Measurements from ENCODE around the gene KRTAP15-1. TPM values are rescaled to one million over a fixed set of nuclear protein-coding genes. Genes with fewer than 3 reads are reported as not detected.

The KRTAP15-1 gene, protein sequence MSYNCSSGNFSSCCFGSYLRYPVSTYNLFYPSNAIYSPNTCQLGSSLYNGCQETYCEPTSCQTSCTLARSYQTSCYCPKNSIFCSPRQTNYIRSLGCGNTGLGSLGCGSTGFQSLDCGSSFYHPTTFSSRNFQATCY
- not detected for polyA plus RNA-seq

DNA sequence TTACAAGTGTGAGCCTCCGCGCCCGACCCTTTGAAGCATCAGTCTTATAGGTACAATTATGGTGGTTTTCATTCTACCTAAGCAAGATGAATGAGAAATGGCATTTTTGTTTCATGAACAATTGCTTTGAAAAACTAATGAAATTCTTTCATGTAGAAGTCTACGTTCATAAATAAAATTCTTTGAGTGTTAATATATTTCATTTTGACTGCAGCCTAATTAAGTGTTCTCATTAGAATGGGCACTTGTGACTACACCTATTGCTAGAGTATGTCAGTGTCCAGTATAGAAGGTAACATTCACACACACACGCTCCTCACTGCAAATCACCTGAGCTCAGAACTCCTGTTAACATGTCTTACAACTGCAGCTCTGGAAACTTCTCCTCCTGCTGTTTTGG lies at the start of gene KRTAP15-1:
TSS of gene KRTAP15-1 (plus strand) at position 301 of the 400 bp plus-strand sequence. CDS start at position 354, 53 bp downstream.
- WGBS, 2 donors: 91 to 92% methylated on average over 5 of the region's 5 CpGs
- no peaks in the 10 kb centered on the region for H3K4me1 ChIP-seq (ENCODE audit: control insufficient read depth in 2 of 2, insufficient read depth in 2 of 2, low read length in 1 of 2)
- no peaks in the 10 kb centered on the region for H3K36me3 ChIP-seq (ENCODE audit: control insufficient read depth in 2 of 2, insufficient read depth in 2 of 2, low read length in 1 of 2)
- H3K4me3 ChIP-seq (ENCODE audit: low read depth in 1 of 2, low read length in 2 of 2): no peak within 1 kb of the TSS
- no peak within 1 kb of the TSS for H3K27ac ChIP-seq (ENCODE audit: low read depth in 2 of 2, low read length in 1 of 2)
- no peaks in the 10 kb centered on the region for H3K27me3 ChIP-seq (ENCODE audit: control insufficient read depth in 1 of 2, insufficient read depth in 2 of 2, low read length in 2 of 2)
- H3K9me3 ChIP-seq (ENCODE audit: control insufficient read depth in 2 of 2, insufficient read depth in 1 of 2, low read depth in 1 of 2, low read length in 1 of 2): no peaks in the 10 kb centered on the region

DNA sequence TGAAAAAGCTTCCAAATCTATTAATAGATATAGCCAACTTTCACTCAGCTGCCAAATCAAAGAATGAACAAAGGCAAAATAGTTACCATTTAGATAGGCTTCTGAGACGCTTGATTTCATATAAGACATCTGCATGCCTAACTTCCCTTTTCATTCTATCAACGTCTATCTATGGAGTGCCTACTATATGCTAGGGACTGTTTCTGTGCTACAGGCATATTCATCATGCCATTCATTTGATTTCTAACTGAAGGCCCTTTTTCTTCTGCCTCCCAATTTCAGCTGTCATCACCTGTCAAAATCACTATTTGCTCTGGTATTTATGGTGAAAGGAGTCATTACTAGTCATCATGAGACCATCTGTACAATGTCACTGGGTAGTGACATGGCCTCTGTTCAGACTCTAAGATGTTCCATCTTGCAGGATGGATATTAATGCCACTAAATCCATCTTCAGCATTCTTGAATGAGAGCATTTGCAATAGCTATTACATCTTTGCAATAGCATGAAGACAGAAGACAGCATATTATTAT lies 48.5 kb upstream of the KRTAP15-1 start:
- 54 to 55% methylated on average over 2 of the region's 2 CpGs for WGBS, 2 donors
- no peak overlapping the region for H3K4me3 ChIP-seq (ENCODE audit: low read depth in 1 of 2, low read length in 2 of 2)

DNA sequence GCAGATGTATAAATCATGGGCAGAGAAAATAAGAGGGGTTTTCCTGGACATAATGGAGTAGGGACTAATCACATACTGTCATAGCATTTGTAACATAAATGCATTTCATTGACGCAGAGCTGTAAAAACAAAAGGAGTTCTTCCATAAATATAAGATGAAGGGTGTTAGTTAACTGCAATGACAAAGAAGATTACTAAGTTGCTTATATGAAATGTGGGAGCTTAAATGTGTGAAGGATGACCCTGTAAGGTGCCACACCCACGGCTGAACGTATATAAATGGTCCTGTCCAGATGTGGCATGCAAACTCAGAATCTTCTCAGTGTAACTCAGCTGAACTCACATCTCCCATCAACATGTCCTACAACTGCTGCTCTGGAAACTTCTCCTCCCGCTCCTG lies 44.3 kb upstream of the KRTAP15-1 start, which contains the start of gene KRTAP13-1:
TSS of gene KRTAP13-1 (plus strand) at position 301 of the 400 bp plus-strand sequence. CDS start at position 357, 56 bp downstream.
- Histone ChIP-seq H3K4me1 (ENCODE audit: control insufficient read depth in 2 of 2, insufficient read depth in 2 of 2, low read length in 1 of 2) (no peaks in the 10 kb centered on the region), H3K36me3 (ENCODE audit: control insufficient read depth in 2 of 2, insufficient read depth in 2 of 2, low read length in 1 of 2) (no peaks in the 10 kb centered on the region), H3K27me3 (ENCODE audit: control insufficient read depth in 1 of 2, insufficient read depth in 2 of 2, low read length in 2 of 2) (no peaks in the 10 kb centered on the region), H3K4me3 (ENCODE audit: low read depth in 1 of 2, low read length in 2 of 2) (no peak within 1 kb of the TSS), H3K27ac (ENCODE audit: low read depth in 2 of 2, low read length in 1 of 2) (no peak within 1 kb of the TSS), H3K9me3 (ENCODE audit: control insufficient read depth in 2 of 2, insufficient read depth in 1 of 2, low read depth in 1 of 2, low read length in 1 of 2) (peaks cover 0 to 3% of the 10 kb centered on the region in 2 donors)
- 61 to 65% methylated on average over 4 of the region's 4 CpGs for WGBS, 2 donors

More for the DNA sequence above, 48.5 kb upstream of the KRTAP15-1 start:
- Histone ChIP-seq H3K36me3 (ENCODE audit: control insufficient read depth in 2 of 2, insufficient read depth in 2 of 2, low read length in 1 of 2) (no peaks in the 10 kb centered on the region), H3K27me3 (ENCODE audit: control insufficient read depth in 1 of 2, insufficient read depth in 2 of 2, low read length in 2 of 2) (no peaks in the 10 kb centered on the region), H3K9me3 (ENCODE audit: control insufficient read depth in 2 of 2, insufficient read depth in 1 of 2, low read depth in 1 of 2, low read length in 1 of 2) (peaks cover 0 to 3% of the 10 kb centered on the region in 2 donors), H3K4me1 (ENCODE audit: control insufficient read depth in 2 of 2, insufficient read depth in 2 of 2, low read length in 1 of 2) (no peaks in the 10 kb centered on the region), H3K27ac (ENCODE audit: low read depth in 2 of 2, low read length in 1 of 2) (no peak overlapping the region)

DNA sequence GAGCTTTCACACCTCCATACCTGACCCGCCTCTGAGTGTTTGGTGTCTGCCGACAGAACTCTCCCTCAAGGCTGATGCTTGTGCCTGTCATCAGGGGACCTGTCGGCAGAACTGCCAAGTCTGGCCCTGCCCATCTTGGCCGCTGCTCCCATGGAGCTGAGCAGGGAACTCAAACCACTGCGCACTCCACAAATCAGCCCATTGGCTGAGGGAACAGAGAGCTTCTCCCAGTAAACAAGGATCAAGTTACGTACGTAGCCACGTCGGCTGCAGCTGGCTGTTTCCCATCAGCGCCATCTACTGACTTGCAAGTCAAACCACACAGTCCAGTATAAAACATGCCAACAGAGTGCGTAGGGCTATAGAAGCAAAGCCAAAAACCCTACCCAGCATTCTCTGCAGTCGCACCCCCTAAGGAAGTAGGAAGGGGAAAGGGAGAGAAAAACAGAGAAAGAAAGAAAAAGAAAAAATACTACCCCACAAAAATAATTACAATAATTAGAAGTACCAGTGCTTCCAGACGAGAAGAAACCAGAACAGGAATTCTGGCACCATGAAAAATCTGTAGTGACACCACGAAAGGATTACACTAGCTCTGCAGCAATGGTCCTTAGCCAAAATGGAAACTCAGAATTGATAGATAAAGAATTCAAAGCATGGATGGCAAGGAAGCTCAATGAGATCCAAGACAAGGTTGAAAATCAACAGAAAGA lies 31.1 kb upstream of the KRTAP15-1 start:
- Histone ChIP-seq H3K27ac (ENCODE audit: low read depth in 2 of 2, low read length in 1 of 2) (no peak overlapping the region), H3K36me3 (ENCODE audit: control insufficient read depth in 2 of 2, insufficient read depth in 2 of 2, low read length in 1 of 2) (no peaks in the 10 kb centered on the region), H3K27me3 (ENCODE audit: control insufficient read depth in 1 of 2, insufficient read depth in 2 of 2, low read length in 2 of 2) (no peaks in the 10 kb centered on the region), H3K4me3 (ENCODE audit: low read depth in 1 of 2, low read length in 2 of 2) (no peak overlapping the region), H3K9me3 (ENCODE audit: control insufficient read depth in 2 of 2, insufficient read depth in 1 of 2, low read depth in 1 of 2, low read length in 1 of 2) (peaks cover 0 to 4% of the 10 kb centered on the region in 2 donors), H3K4me1 (ENCODE audit: control insufficient read depth in 2 of 2, insufficient read depth in 2 of 2, low read length in 1 of 2) (peaks cover 0 to 2% of the 10 kb centered on the region in 2 donors)
- 33 to 36% methylated on average over 14 of the region's 14 CpGs for WGBS, 2 donors

DNA sequence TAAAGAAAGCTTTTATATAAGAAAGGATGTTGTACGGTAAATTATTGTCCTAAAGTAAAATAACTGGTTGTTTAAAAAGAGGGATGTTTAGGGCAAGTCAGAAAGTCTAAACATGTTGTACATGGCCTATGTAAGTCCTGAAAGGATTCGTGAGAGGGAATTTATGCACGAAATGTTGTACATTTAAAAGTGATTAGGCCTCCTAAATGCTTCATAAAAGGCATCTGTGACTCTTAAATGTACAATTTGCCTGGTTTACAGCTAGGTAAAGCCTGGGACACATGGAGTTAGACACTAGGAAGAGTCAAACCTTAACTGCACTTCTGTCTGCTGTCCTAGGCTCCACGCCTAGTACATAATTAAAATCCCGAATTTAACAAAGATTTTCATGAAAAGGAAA lies 24.1 kb upstream of the KRTAP15-1 start:
- WGBS, 2 donors: 70 to 81% methylated on average over 5 of the region's 5 CpGs

DNA sequence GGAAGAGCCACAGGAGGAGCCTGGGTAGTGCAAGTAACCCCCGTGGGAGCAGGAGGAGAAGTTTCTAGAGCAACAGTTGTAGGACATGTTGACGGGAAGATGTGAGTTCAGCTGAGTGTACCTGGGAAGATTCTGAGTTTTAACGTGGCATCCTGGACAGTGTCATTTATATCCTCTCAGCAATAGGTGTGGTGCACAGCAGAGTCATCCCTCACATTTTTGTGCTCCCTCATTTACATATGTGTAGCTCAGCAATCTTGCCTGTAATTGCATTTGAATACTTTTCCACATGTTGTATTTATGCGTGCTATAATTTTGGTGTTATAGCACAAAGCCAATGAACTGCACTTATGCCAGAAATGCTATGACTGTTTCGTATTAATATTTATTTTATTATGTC lies 14.2 kb upstream of the KRTAP15-1 start, which contains the start of gene KRTAP13-3:
TSS of gene KRTAP13-3 (minus strand) at position 101 of the 400 bp plus-strand sequence. CDS start at position 87, 14 bp downstream.
- H3K9me3 ChIP-seq (ENCODE audit: control insufficient read depth in 2 of 2, insufficient read depth in 1 of 2, low read depth in 1 of 2, low read length in 1 of 2): no peaks in the 10 kb centered on the region
- H3K27ac ChIP-seq (ENCODE audit: low read depth in 2 of 2, low read length in 1 of 2): no peak within 1 kb of the TSS
- WGBS, 2 donors: 71 to 82% methylated on average over 5 of the region's 5 CpGs

More for the DNA sequence above, 24.1 kb upstream of the KRTAP15-1 start:
- no peak overlapping the region for H3K4me3 ChIP-seq (ENCODE audit: low read depth in 1 of 2, low read length in 2 of 2)
- H3K36me3 ChIP-seq (ENCODE audit: control insufficient read depth in 2 of 2, insufficient read depth in 2 of 2, low read length in 1 of 2): no peaks in the 10 kb centered on the region
- no peaks in the 10 kb centered on the region for H3K27me3 ChIP-seq (ENCODE audit: control insufficient read depth in 1 of 2, insufficient read depth in 2 of 2, low read length in 2 of 2)
- no peaks in the 10 kb centered on the region for H3K4me1 ChIP-seq (ENCODE audit: control insufficient read depth in 2 of 2, insufficient read depth in 2 of 2, low read length in 1 of 2)
- no peaks in the 10 kb centered on the region for H3K9me3 ChIP-seq (ENCODE audit: control insufficient read depth in 2 of 2, insufficient read depth in 1 of 2, low read depth in 1 of 2, low read length in 1 of 2)
- no peak overlapping the region for H3K27ac ChIP-seq (ENCODE audit: low read depth in 2 of 2, low read length in 1 of 2)

DNA sequence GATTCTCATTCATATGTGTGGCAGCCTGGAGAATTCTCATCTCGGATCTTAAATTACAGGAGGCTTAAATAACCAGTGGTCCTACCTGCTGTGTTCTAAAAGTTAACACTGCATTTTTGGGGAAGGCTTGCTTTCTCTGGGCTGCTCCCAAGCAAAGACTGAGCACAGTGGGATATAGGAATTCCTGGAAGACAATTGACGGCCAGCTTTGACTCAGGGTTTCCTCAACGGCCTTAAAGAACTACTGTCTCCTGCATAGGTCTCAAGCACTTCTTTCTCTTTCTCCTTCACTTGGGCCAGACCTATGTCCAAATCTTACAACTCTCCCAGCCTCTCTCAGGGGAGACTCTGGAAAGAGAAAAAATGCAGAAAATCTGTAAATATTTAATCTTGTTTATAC lies 13.3 kb upstream of the KRTAP15-1 start:
- no peaks in the 10 kb centered on the region for H3K36me3 ChIP-seq (ENCODE audit: control insufficient read depth in 2 of 2, insufficient read depth in 2 of 2, low read length in 1 of 2)
- H3K27me3 ChIP-seq (ENCODE audit: control insufficient read depth in 1 of 2, insufficient read depth in 2 of 2, low read length in 2 of 2): no peaks in the 10 kb centered on the region
- H3K27ac ChIP-seq (ENCODE audit: low read depth in 2 of 2, low read length in 1 of 2): no peak overlapping the region
- WGBS, 2 donors: 39 to 52% methylated on average over 3 of the region's 3 CpGs
- no peaks in the 10 kb centered on the region for H3K4me1 ChIP-seq (ENCODE audit: control insufficient read depth in 2 of 2, insufficient read depth in 2 of 2, low read length in 1 of 2)
- no peaks in the 10 kb centered on the region for H3K9me3 ChIP-seq (ENCODE audit: control insufficient read depth in 2 of 2, insufficient read depth in 1 of 2, low read depth in 1 of 2, low read length in 1 of 2)
- H3K4me3 ChIP-seq (ENCODE audit: low read depth in 1 of 2, low read length in 2 of 2): no peak overlapping the region

More for the DNA sequence above, 14.2 kb upstream of the KRTAP15-1 start, which contains the start of gene KRTAP13-3:
- Histone ChIP-seq H3K4me3 (ENCODE audit: low read depth in 1 of 2, low read length in 2 of 2) (no peak within 1 kb of the TSS), H3K27me3 (ENCODE audit: control insufficient read depth in 1 of 2, insufficient read depth in 2 of 2, low read length in 2 of 2) (no peaks in the 10 kb centered on the region), H3K36me3 (ENCODE audit: control insufficient read depth in 2 of 2, insufficient read depth in 2 of 2, low read length in 1 of 2) (no peaks in the 10 kb centered on the region), H3K4me1 (ENCODE audit: control insufficient read depth in 2 of 2, insufficient read depth in 2 of 2, low read length in 1 of 2) (no peaks in the 10 kb centered on the region)

DNA sequence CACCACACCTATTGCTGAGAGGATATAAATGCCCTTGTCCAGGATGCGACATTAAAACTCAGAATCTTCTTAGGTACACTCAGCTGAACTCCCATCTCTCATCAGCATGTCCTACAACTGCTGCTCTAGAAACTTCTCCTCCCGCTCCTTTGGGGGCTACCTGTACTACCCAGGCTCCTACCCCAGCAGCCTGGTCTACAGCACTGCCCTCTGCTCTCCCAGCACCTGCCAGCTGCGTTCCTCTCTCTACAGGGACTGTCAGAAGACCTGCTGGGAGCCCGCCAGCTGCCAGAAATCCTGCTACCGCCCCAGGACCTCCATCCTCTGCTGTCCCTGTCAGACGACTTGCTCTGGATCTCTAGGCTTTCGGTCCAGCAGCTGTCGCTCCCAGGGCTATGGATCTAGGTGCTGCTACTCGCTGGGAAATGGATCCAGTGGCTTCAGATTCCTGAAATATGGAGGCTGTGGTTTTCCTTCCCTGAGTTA lies 9.9 kb upstream of the KRTAP15-1 start, which contains the start of gene KRTAP13-4:
TSS of gene KRTAP13-4 (plus strand) at position 51 of the 486 bp plus-strand sequence. CDS start at position 107, 56 bp downstream.
- no peaks in the 10 kb centered on the region for H3K4me1 ChIP-seq (ENCODE audit: control insufficient read depth in 2 of 2, insufficient read depth in 2 of 2, low read length in 1 of 2)
- no peak within 1 kb of the TSS for H3K27ac ChIP-seq (ENCODE audit: low read depth in 2 of 2, low read length in 1 of 2)
- no peaks in the 10 kb centered on the region for H3K9me3 ChIP-seq (ENCODE audit: control insufficient read depth in 2 of 2, insufficient read depth in 1 of 2, low read depth in 1 of 2, low read length in 1 of 2)
- H3K4me3 ChIP-seq (ENCODE audit: low read depth in 1 of 2, low read length in 2 of 2): no peak within 1 kb of the TSS
- 77 to 85% methylated on average over 9 of the region's 9 CpGs for WGBS, 2 donors
- no peaks in the 10 kb centered on the region for H3K27me3 ChIP-seq (ENCODE audit: control insufficient read depth in 1 of 2, insufficient read depth in 2 of 2, low read length in 2 of 2)
- no peaks in the 10 kb centered on the region for H3K36me3 ChIP-seq (ENCODE audit: control insufficient read depth in 2 of 2, insufficient read depth in 2 of 2, low read length in 1 of 2)

DNA sequence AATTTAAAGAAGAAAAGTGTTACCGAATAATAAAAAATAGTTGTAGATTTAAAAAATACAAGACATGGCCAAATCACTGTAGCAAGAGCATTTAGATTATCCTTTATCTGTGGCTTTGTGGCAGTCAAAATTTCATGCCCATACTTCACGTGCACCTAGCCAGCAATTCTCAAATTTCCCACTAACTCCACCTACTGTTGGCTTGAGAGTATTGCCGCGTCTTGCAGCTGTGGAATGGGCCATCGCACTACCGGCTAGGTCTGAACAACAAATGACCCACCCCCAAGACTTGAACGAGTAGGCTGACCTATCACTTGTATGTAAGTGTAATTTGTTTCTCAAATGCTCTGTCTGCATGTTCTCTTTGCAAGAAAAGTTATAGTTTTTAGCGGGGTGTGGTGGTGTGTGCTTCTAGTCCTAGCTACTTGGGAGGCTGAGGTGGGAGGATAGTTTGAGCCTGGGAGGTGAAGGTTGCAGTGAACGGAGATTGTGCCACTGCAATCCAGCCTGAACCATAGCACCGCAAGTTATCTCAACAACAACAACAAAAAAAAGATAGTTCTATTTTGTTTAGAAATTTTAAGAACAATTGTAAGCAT lies 5.9 kb upstream of the KRTAP15-1 start:
- 36% methylated on average over 10 of the region's 10 CpGs for WGBS, 2 donors
- no peak overlapping the region for H3K4me3 ChIP-seq (ENCODE audit: low read depth in 1 of 2, low read length in 2 of 2)
- H3K4me1 ChIP-seq (ENCODE audit: control insufficient read depth in 2 of 2, insufficient read depth in 2 of 2, low read length in 1 of 2): no peaks in the 10 kb centered on the region
- H3K27ac ChIP-seq (ENCODE audit: low read depth in 2 of 2, low read length in 1 of 2): no peak overlapping the region
- no peaks in the 10 kb centered on the region for H3K36me3 ChIP-seq (ENCODE audit: control insufficient read depth in 2 of 2, insufficient read depth in 2 of 2, low read length in 1 of 2)
- no peaks in the 10 kb centered on the region for H3K27me3 ChIP-seq (ENCODE audit: control insufficient read depth in 1 of 2, insufficient read depth in 2 of 2, low read length in 2 of 2)
- H3K9me3 ChIP-seq (ENCODE audit: control insufficient read depth in 2 of 2, insufficient read depth in 1 of 2, low read depth in 1 of 2, low read length in 1 of 2): no peaks in the 10 kb centered on the region
